Stimulated activated naive B cell treated with anti-CD40 and anti-IgM and Interleukin-4, amounts not matched to agents 10 μg/mL and 1 μg/mL and 100 μg/mL, for 72 hours (primary cell): Measurements from ENCODE around the gene UGT1A10.
A peak's percentile ranks its signal among the peaks of the same experiment; 100 is the strongest.
"Not testable (repeated sequence)": the region's sequence is repeated elsewhere in the genome, so short reads cannot be mapped to it uniquely, and the experiment has no call there.

Source experiments
- ATAC-seq, 2 donors: fragments of 150-1000 bp; cut with Tn5 transposase; replicated peaks; 2 replicates each; pipeline ENCODE4 v1.10.0; 2021; ENCODE audit warnings: moderate library complexity in 1 of 2
- DNase-seq: peaks from one replicate; pipeline ENCODE4 v3.0.0; 2021
- H3K27ac Mint-ChIP-seq: one replicate; pipeline ENCODE4 v1.8.0; 2022; ENCODE audit warnings: mild to moderate bottlenecking, mixed read lengths
- H3K27me3 Mint-ChIP-seq, 2 donors: one replicate each; pipeline ENCODE4 v1.8.0; 2022; ENCODE audit warnings: mixed read lengths in 2 of 2
- H3K36me3 Mint-ChIP-seq, 2 donors: one replicate each; pipeline ENCODE4 v1.8.0; 2022; ENCODE audit warnings: mixed read lengths in 2 of 2, mild to moderate bottlenecking in 1 of 2
- H3K4me1 Mint-ChIP-seq, 2 donors: one replicate each; pipeline ENCODE4 v1.8.0; 2022; ENCODE audit warnings: mixed read lengths in 2 of 2, mild to moderate bottlenecking in 1 of 2
- H3K4me3 Mint-ChIP-seq, 2 donors: one replicate each; pipeline ENCODE4 v1.8.0; 2022; ENCODE audit warnings: mild to moderate bottlenecking in 2 of 2, mixed read lengths in 2 of 2, moderate library complexity in 1 of 2
- H3K9me3 Mint-ChIP-seq, 2 donors: one replicate each; pipeline ENCODE4 v1.8.0; 2022; ENCODE audit warnings: mixed read lengths in 2 of 2, mild to moderate bottlenecking in 1 of 2

Gene UGT1A10

DNA sequence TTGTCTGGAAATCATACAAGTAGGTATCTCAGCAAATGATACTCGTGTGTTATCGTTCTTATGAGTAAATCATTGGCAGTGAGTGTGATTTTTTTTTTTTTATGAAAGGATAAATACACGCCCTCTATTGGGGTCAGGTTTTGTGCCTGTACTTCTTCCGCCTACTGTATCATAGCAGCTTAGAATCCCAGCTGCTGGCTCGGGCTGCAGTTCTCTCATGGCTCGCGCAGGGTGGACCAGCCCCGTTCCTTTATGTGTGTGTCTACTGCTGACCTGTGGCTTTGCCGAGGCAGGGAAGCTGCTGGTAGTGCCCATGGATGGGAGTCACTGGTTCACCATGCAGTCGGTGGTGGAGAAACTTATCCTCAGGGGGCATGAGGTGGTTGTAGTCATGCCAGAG is at the start of gene UGT1A10:
Gene UGT1A10 (plus strand): TSS at position 143 of the 400 bp plus-strand sequence. CDS start 75 bp downstream, at position 218.
- not testable (repeated sequence) for H3K4me1 Mint-ChIP-seq, H3K36me3 Mint-ChIP-seq, DNase-seq, H3K4me3 Mint-ChIP-seq, ATAC-seq, H3K9me3 Mint-ChIP-seq, H3K27ac Mint-ChIP-seq
- H3K27me3 Mint-ChIP-seq, result peaks cover 36 to 51% of the 10 kb centered on the region in 2 donors

DNA sequence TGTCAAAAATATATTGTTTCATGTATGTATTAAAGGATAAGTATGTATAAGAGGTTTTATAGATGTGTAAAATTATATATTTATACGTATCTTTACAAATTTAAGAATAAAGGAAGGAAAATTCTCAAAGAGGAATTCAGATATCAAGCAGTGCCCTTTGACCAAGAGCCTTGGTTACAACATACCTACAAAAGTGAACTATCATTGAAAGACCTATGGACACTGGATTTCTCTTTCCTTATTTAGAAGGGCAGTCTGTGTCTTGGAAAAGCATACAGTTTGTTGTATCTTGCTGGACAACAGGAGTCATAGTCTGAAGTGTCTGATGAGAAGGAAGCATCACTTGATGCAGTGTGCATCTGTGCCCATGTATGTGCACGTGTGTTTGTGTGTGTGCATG is 47.8 kb upstream of the UGT1A10 start:
- H3K27ac Mint-ChIP-seq, result no peak overlapping the region
- ATAC-seq (no peak), DNase-seq (no peak)
- peaks cover 0 to 3% of the 10 kb centered on the region in 2 donors for H3K36me3 Mint-ChIP-seq
- no peak overlapping the region for H3K4me3 Mint-ChIP-seq
- H3K9me3 Mint-ChIP-seq, result no peaks in the 10 kb centered on the region
- peaks cover 3 to 14% of the 10 kb centered on the region in 2 donors for H3K4me1 Mint-ChIP-seq
- H3K27me3 Mint-ChIP-seq, result peaks cover 12 to 23% of the 10 kb centered on the region in 2 donors

DNA sequence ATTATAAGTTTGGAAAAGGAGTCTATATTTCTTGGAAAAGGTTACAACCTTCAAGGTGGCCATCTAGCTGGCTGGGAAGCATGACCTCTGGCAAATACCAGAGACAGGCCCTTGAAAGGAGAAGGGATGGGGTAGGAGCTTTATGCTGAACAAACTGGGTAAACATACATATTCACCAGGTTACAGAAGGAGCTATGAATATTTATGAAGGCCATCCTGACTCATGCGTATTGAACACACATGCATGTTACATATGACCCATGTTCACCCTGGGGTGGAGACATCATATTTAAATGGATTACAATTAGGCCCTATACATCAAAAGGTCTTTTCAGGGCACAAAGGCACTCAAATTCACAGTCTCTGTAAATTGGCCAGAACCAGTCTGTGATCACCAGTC is 43.5 kb upstream of the UGT1A10 start:
- H3K9me3 Mint-ChIP-seq, DNase-seq: not testable (repeated sequence)

DNA sequence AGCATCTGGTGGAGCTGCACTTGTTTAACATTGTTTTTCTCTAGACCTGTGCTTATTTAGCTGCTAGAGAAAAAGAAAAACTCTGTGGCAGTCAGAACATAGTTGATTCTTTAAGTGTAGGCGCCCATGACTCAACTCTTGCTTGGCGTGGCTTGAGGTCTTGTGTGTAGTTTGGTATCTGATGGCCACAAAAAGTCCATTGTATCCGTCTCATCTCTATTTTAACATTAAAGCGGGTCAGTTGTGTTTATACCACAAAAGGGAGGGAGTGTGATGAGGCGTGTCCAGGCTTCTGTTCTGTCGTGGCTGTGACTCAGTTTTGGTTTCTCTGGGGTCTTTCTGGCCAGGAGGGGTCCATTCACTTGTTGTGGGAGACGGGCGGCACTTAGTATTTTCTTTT is 43.0 kb upstream of the UGT1A10 start:
- peak; percentile 46 to 64 for ATAC-seq
- Mint-ChIP-seq H3K4me3 (no peak overlapping the region), H3K4me1 (peaks cover 17 to 23% of the 10 kb centered on the region in 2 donors), H3K9me3 (peaks cover 2 to 5% of the 10 kb centered on the region in 2 donors), H3K27me3 (peaks cover 0 to 4% of the 10 kb centered on the region in 2 donors), H3K36me3 (no peaks in the 10 kb centered on the region), H3K27ac (no peak overlapping the region)
- no peak for DNase-seq

More for the DNA sequence above, 43.5 kb upstream of the UGT1A10 start:
- peaks cover 17 to 24% of the 10 kb centered on the region in 2 donors for H3K4me1 Mint-ChIP-seq
- not testable (repeated sequence) for H3K36me3 Mint-ChIP-seq, H3K27me3 Mint-ChIP-seq, H3K4me3 Mint-ChIP-seq, H3K27ac Mint-ChIP-seq, ATAC-seq

DNA sequence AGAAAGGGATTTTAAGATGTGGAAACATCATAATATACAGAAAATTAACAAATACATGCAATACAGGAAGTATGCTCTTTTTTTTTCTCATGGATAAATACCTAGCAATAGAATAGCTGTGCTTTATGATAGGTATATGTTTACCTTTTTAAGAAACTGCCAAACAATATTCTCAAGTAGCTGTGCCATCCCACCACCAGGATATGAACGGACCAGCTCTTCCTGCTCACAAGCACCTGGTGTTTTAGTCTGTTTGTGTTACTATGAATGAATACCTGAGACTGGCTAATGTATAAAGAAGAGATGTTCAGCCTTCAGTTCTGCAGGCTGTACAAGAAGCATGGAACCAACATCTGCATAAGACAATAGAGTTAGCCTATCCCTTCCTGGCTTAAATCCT is 38.7 kb upstream of the UGT1A10 start:
- H3K27me3 Mint-ChIP-seq, result peaks cover 9 to 14% of the 10 kb centered on the region in 2 donors
- no peak for ATAC-seq
- DNase-seq, result no peak
- no peak overlapping the region for H3K4me3 Mint-ChIP-seq
- no peak overlapping the region for H3K27ac Mint-ChIP-seq
- peaks cover 17 to 23% of the 10 kb centered on the region in 2 donors for H3K4me1 Mint-ChIP-seq
- H3K9me3 Mint-ChIP-seq, result peaks cover 4 to 5% of the 10 kb centered on the region in 2 donors
- H3K36me3 Mint-ChIP-seq, result peaks cover 0 to 3% of the 10 kb centered on the region in 2 donors

DNA sequence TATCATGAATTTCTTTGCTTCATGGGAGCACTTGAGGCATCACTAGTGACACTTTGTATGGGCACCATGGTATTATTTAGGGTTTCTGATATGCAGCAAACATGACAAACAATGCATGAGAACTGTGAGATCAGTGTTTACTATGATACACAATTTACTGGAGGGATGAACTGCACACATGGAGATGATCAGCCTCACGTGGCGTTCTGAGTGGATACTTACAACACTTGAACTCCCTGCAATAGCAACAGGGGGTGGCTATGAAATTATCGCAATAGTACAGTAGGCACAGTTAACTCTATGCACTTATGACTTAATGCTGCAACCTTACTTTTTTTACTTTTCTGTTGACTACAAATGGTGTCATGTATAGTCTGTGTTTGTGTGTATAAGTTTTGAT is 37.3 kb upstream of the UGT1A10 start:
- no peak for ATAC-seq
- no peak overlapping the region for H3K27ac Mint-ChIP-seq
- no peak for DNase-seq
- H3K4me1 Mint-ChIP-seq, result peaks cover 10 to 15% of the 10 kb centered on the region in 2 donors
- no peak overlapping the region for H3K4me3 Mint-ChIP-seq
- H3K36me3 Mint-ChIP-seq, result peaks cover 6 to 7% of the 10 kb centered on the region in 2 donors
- H3K27me3 Mint-ChIP-seq, result peaks cover 14 to 15% of the 10 kb centered on the region in 2 donors
- H3K9me3 Mint-ChIP-seq, result peaks cover 6 to 8% of the 10 kb centered on the region in 2 donors

DNA sequence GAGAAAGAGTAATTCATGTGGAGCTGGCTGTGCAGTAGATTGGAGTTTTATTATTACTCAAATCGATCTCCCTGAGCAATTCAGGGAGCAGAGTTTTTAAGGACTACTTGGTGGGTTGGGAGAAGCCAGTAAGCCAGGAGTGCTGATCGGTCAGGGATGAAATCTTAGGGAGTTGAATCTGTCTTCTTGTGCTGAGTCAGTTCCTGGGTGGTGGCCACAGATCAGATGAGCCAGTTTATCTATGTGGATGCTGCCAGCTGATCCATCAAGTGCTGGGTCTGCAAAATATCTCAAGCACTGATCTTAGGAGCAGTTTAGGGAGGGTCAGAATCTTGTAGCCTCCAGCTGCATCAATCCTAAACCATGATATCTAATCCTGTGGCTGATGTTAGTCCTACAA is 35.9 kb upstream of the UGT1A10 start:
- no peak for DNase-seq

DNA sequence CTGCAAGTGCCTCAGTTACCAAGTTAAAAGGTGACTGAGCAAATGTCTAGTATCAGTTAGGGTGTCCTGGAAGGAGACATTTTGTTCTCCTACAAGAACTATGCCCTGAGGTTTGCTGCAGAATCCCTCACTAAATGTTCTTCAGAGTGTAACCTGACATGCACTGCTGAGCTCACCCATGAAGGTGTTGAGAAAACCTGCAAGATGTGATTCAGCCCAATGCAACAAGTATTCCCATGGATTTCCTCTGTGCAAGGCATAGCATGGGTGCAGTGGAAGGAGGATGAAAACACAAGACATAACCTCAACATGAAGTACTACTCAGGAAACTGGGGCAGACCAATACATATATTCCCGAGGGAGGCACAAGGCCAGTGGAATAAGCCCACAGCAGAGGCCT is 34.2 kb upstream of the UGT1A10 start:
- no peaks in the 10 kb centered on the region for H3K4me1 Mint-ChIP-seq
- DNase-seq (no peak), ATAC-seq (no peak)
- H3K27ac Mint-ChIP-seq, result no peak overlapping the region
- H3K9me3 Mint-ChIP-seq, result peaks cover 3 to 4% of the 10 kb centered on the region in 2 donors
- no peak overlapping the region for H3K4me3 Mint-ChIP-seq
- peaks cover 14 to 21% of the 10 kb centered on the region in 2 donors for H3K27me3 Mint-ChIP-seq
- peaks cover 6 to 7% of the 10 kb centered on the region in 2 donors for H3K36me3 Mint-ChIP-seq

More for the DNA sequence above, 35.9 kb upstream of the UGT1A10 start:
- Mint-ChIP-seq H3K36me3 (peaks cover 6 to 7% of the 10 kb centered on the region in 2 donors), H3K4me3 (no peak overlapping the region), H3K27me3 (peaks cover 14 to 21% of the 10 kb centered on the region in 2 donors), H3K27ac (no peak overlapping the region), H3K4me1 (peaks cover 6 to 9% of the 10 kb centered on the region in 2 donors), H3K9me3 (peaks cover 4 to 8% of the 10 kb centered on the region in 2 donors)
- ATAC-seq, result no peak

DNA sequence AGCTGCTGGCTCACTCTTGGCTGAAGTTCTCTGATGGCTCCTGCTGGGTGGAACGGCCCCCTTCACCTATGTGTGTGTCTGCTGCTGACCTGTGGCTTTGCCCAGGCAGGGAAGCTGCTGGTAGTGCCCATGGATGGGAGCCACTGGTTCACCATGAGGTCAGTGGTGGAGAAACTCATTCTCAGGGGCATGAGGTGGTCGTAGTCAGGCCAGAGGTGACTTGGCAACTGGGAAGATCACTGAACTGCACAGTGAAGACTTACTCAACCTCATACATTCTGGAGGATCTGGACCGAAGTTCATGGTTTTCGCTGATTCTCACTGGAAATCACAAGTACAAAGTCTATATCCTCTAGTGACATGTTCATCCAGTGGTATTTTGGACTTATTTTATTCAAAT is 32.7 kb upstream of the UGT1A10 start:
- H3K27ac Mint-ChIP-seq, result no peak overlapping the region
- H3K4me3 Mint-ChIP-seq, result no peak overlapping the region
- peaks cover 14 to 21% of the 10 kb centered on the region in 2 donors for H3K27me3 Mint-ChIP-seq
- H3K4me1 Mint-ChIP-seq, result no peaks in the 10 kb centered on the region
- peaks cover 6 to 7% of the 10 kb centered on the region in 2 donors for H3K36me3 Mint-ChIP-seq
- peaks cover 3 to 4% of the 10 kb centered on the region in 2 donors for H3K9me3 Mint-ChIP-seq
- DNase-seq, result no peak
- no peak for ATAC-seq

DNA sequence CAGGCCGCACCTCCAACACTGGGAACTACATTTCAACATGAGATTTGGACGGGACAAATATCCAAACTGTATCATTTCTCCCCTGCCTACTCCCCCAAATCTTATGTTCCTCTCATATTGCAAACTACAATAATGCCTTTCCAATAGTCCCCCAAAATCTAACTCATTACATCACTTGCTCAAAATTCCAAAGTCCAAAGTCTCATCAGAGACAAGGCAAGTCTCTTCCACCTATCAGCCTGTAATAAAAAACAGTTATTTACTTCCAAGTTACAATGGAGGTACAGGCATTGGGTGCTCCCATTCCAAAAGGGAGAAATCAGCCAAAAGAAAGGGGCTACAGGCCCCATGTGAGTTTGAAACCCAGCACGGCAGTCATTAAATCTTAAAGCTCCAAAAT is 31.4 kb upstream of the UGT1A10 start:
- Mint-ChIP-seq H3K4me3 (no peak overlapping the region), H3K27ac (no peak overlapping the region), H3K36me3 (peaks cover 6 to 7% of the 10 kb centered on the region in 2 donors), H3K9me3 (peaks cover 3 to 4% of the 10 kb centered on the region in 2 donors), H3K27me3 (peaks cover 14 to 21% of the 10 kb centered on the region in 2 donors), H3K4me1 (no peaks in the 10 kb centered on the region)
- DNase-seq (no peak), ATAC-seq (no peak)

DNA sequence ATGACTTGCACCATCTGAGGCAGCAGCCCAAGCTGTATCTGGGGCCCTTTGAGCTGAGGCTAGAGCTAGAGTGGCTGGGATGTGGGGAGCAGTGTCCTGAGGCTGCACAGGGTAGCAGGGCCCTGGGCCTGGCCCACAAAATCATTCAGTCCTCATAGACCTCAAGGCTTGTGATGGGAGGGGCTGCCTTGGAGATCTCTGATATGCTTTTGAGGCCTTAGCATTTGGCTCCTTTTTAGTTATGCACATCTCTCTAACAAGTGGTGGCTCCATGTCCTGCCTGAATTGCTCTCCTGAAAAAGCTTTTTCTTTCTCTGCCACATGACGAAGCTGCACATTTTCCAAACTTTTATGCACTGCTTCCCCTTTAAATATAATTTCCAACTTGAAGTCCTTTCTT is 30.6 kb upstream of the UGT1A10 start:
- no peak for DNase-seq
- Mint-ChIP-seq H3K27me3 (peaks cover 9 to 16% of the 10 kb centered on the region in 2 donors), H3K36me3 (peaks cover 6 to 7% of the 10 kb centered on the region in 2 donors), H3K9me3 (peaks cover 6 to 8% of the 10 kb centered on the region in 2 donors), H3K27ac (no peak overlapping the region), H3K4me3 (no peak overlapping the region), H3K4me1 (no peaks in the 10 kb centered on the region)
- no peak for ATAC-seq

DNA sequence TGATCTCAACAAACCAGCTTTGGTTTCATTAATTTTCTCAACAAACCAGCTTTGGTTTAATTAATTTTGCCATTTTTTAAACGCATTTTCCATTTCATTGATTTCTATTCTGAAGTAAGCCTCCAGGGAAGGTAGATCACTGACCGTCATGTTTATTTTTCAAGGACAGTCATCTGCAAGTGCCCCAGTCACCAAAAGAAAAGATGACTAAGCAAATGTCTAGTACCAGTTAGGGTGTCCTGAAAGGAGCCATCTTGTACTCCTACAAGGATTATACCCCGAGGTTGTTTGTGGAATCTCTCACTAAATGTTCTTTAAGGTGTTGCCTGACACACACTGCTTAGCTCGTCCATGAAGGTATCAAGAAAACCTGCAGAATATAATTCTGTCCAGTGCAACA is 25.0 kb upstream of the UGT1A10 start:
- H3K36me3 Mint-ChIP-seq, result peaks cover 0 to 10% of the 10 kb centered on the region in 2 donors
- H3K4me3 Mint-ChIP-seq, result no peak overlapping the region
- DNase-seq (no peak), ATAC-seq (no peak)
- H3K9me3 Mint-ChIP-seq, result peaks cover 13 to 33% of the 10 kb centered on the region in 2 donors
- H3K27ac Mint-ChIP-seq, result no peak overlapping the region
- H3K27me3 Mint-ChIP-seq, result peaks cover 15 to 29% of the 10 kb centered on the region in 2 donors
- no peaks in the 10 kb centered on the region for H3K4me1 Mint-ChIP-seq

DNA sequence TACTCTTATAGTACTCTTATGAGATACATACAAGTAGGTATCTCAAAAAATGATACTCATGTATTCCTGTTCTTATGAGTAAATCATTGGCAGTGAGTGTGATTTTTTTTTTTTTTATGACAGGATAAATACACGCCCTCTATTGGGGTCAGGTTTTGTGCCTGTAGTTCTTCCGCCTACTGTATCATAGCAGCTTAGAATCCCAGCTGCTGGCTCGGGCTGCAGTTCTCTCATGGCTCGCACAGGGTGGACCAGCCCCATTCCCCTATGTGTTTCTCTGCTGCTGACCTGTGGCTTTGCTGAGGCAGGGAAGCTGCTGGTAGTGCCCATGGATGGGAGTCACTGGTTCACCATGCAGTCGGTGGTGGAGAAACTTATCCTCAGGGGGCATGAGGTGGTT is 18.8 kb upstream of the UGT1A10 start, which contains the start of gene UGT1A8:
Gene UGT1A8 (plus strand): TSS at position 158 of the 400 bp plus-strand sequence. CDS start 75 bp downstream, at position 233.
- not testable (repeated sequence) for H3K4me1 Mint-ChIP-seq, DNase-seq, ATAC-seq, H3K36me3 Mint-ChIP-seq, H3K27ac Mint-ChIP-seq, H3K4me3 Mint-ChIP-seq
- H3K9me3 Mint-ChIP-seq, result peaks cover 0 to 29% of the 10 kb centered on the region in 2 donors
- peaks cover 26 to 42% of the 10 kb centered on the region in 2 donors for H3K27me3 Mint-ChIP-seq

DNA sequence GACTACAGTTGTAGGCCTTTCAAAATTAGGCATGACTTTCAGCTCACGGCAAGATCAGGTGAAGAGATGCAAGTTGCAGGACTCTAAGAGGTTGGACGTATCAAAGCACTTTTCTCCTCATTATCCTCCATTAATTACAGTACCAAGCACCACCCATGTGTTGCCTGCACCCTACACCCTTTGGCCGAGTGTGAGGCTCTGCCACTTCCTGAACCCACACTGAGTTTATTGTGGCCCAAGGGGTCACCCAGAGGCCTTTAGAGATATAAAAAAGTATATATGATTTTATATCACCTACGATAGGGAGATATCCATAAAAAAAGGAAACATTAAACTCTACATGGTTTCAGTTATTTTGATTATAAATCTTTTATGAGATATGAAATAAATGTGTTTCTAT is 16.0 kb upstream of the UGT1A10 start:
- no peak for ATAC-seq
- DNase-seq, result no peak
- peaks cover 0 to 15% of the 10 kb centered on the region in 2 donors for H3K9me3 Mint-ChIP-seq
- peaks cover 23 to 36% of the 10 kb centered on the region in 2 donors for H3K27me3 Mint-ChIP-seq
- H3K4me3 Mint-ChIP-seq, result no peak overlapping the region
- H3K36me3 Mint-ChIP-seq, result no peaks in the 10 kb centered on the region
- no peak overlapping the region for H3K27ac Mint-ChIP-seq
- no peaks in the 10 kb centered on the region for H3K4me1 Mint-ChIP-seq

DNA sequence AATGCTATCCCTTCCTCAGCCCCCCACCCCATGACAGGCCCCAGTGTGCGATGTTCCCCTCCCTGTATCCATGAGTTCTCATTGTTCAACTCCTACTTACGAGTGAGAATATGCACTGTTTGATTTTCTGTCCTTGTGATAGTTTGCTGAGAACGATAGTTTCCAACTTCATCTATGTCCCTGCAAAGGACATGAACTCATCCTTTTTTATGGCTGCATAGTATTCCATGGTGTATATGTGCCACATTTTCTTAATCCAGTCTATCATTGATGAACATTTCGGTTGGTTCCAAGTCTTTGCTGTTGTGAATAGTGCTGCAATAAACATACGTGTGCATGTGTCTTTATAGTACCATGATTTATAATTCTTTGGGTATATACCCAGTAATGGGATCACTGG is 14.4 kb upstream of the UGT1A10 start:
- not testable (repeated sequence) for H3K9me3 Mint-ChIP-seq, H3K36me3 Mint-ChIP-seq, H3K4me3 Mint-ChIP-seq, H3K27ac Mint-ChIP-seq, ATAC-seq, H3K4me1 Mint-ChIP-seq, DNase-seq
- H3K27me3 Mint-ChIP-seq, result peaks cover 14 to 19% of the 10 kb centered on the region in 2 donors
